GM12865 (cell line): ENCODE results near the gene SOCS6.
"Not testable (repeated sequence)": the region's sequence is repeated elsewhere in the genome, so short reads cannot be mapped to it uniquely, and the experiment has no call there.

Experiments
- DNase-seq: peaks from one replicate; pipeline ENCODE4 v3.0.0; 2010; ENCODE audit warnings: low read depth
- H3K4me3 ChIP-seq: 2 replicates; pipeline ENCODE4 v1.5.1; 2011; ENCODE audit warnings: mild to moderate bottlenecking, low read depth, low read length, control low read depth
- CTCF ChIP-seq: IDR thresholded peaks from 2 replicates; pipeline ENCODE4 v1.5.1; 2011; ENCODE audit warnings: low read length, control low read depth, low read depth, inconsistent platforms; ENCODE audit not compliant: insufficient read depth; ENCODE audit errors: missing control alignments

Gene SOCS6

GRCh38 chr18:70288851-70289328 lies at the start of gene SOCS6:
TSS of gene SOCS6 (plus strand) at chr18:70289045. CDS start at chr18:70324669, 35,624 bp downstream.
- no peak for TF ChIP-seq CTCF
- DNase-seq, result peak; percentile 84

GRCh38 chr18:70243131-70243929 lies 45.5 kb upstream of the SOCS6 start:
- H3K4me3 ChIP-seq, result no peak overlapping the region
- DNase-seq, result no peak
- no peak for TF ChIP-seq CTCF

More at GRCh38 chr18:70288851-70289328, at the start of gene SOCS6:
- H3K4me3 ChIP-seq, result peak within 1 kb of the TSS; percentile 94

GRCh38 chr18:70246061-70246466 lies 42.8 kb upstream of the SOCS6 start:
- no peak for DNase-seq
- TF ChIP-seq CTCF, result no peak
- no peak overlapping the region for H3K4me3 ChIP-seq

- H3K4me3 ChIP-seq, result no peak overlapping the region
- no peak for TF ChIP-seq CTCF
- no peak for DNase-seq
Observed at GRCh38 chr18:70249118-70249517, 39.7 kb upstream of the SOCS6 start.

- DNase-seq, H3K4me3 ChIP-seq: not testable (repeated sequence)
Observed at GRCh38 chr18:70249861-70250260, 39.0 kb upstream of the SOCS6 start.

- no peak overlapping the region for H3K4me3 ChIP-seq
- TF ChIP-seq CTCF, result no peak
- no peak for DNase-seq
Observed at GRCh38 chr18:70250781-70251180, 38.1 kb upstream of the SOCS6 start.

- DNase-seq, result no peak
- no peak overlapping the region for H3K4me3 ChIP-seq
- no peak for TF ChIP-seq CTCF
Observed at GRCh38 chr18:70256184-70256583, 32.7 kb upstream of the SOCS6 start.
